IMR-90 (cell line): ENCODE data around the gene NTM. TPM values are rescaled to one million over a fixed set of nuclear protein-coding genes. Genes with fewer than 3 reads are reported as not detected.

Experiments used
- ATAC-seq: fragments of 200-7000 bp; cut with Tn5 transposase; 2 replicates; pipeline ENCODE4 v1.9.1; 2020; ENCODE audit warnings: low read depth, mild to moderate bottlenecking, moderate library complexity
- BruUV-seq: library from RNA; stranded (reverse); fragments of 400-500 nt; replicated peaks from 2 replicates; lab custom pipeline; 2021; lab: Mats Ljungman, UMichigan
- CTCF ChIA-PET: fragments of 300-600 bp; formaldehyde crosslinking; extraction: SDS; loops from one replicate; lab custom pipeline; 2021; ENCODE audit warnings: antibody characterized with exemption; lab: Yijun Ruan, JAX
- POLR2A ChIA-PET: fragments of 300-600 bp; sonication (Branson Sonifier 250); formaldehyde crosslinking; loops from one replicate; lab custom pipeline; 2022; ENCODE audit warnings: antibody characterized with exemption; ENCODE audit not compliant: unreplicated experiment; lab: Charles Lee
- DNase-seq: peaks from one replicate; pipeline ENCODE4 v3.0.0; 2013
- H2AFZ ChIP-seq: replicated peaks from 2 replicates; pipeline ENCODE3; 2013; ENCODE audit warnings: low read length, mild to moderate bottlenecking; ENCODE audit not compliant: poor library complexity
- H2AK5ac ChIP-seq: 2 replicates; pipeline ENCODE4 v1.6.1; 2013; ENCODE audit warnings: low read depth, low read length, inconsistent platforms
- H2AK9ac ChIP-seq: replicated peaks from 2 replicates; pipeline ENCODE3; 2013; ENCODE audit warnings: mild to moderate bottlenecking, low read depth, low read length, moderate library complexity; ENCODE audit not compliant: poor library complexity
- H2BK120ac ChIP-seq: 2 replicates; pipeline ENCODE4 v1.6.1; 2013; ENCODE audit warnings: low read depth, low read length, inconsistent platforms
- H2BK15ac ChIP-seq: 3 replicates; pipeline ENCODE4 v1.6.1; 2013; ENCODE audit warnings: low read depth, low read length, inconsistent platforms
- H2BK20ac ChIP-seq: 2 replicates; pipeline ENCODE4 v1.6.1; 2013; ENCODE audit warnings: low read depth, mild to moderate bottlenecking, inconsistent platforms, low read length, moderate library complexity
- H2BK5ac ChIP-seq: 2 replicates; pipeline ENCODE4 v1.6.1; 2013; ENCODE audit warnings: mild to moderate bottlenecking, low read depth, low read length, inconsistent platforms; ENCODE audit not compliant: poor library complexity, severe bottlenecking
- H3K14ac ChIP-seq: replicated peaks from 2 replicates; pipeline ENCODE4 v1.6.1; 2013; ENCODE audit warnings: low read depth, low read length, inconsistent platforms
- H3K18ac ChIP-seq: 2 replicates; pipeline ENCODE4 v1.6.1; 2013; ENCODE audit warnings: low read depth, low read length, control low read depth
- H3K23ac ChIP-seq: 2 replicates; pipeline ENCODE4 v1.6.1; 2013; ENCODE audit warnings: low read depth, low read length, inconsistent platforms
- H3K27ac ChIP-seq: 2 replicates; pipeline ENCODE4 v1.5.1; 2013; ENCODE audit warnings: mild to moderate bottlenecking, control low read depth, low read length; ENCODE audit not compliant: insufficient read depth
- H3K27me3 ChIP-seq: 2 replicates; pipeline ENCODE4 v1.6.1; 2013; ENCODE audit warnings: low read length; ENCODE audit not compliant: control insufficient read depth, insufficient read depth
- H3K36me3 ChIP-seq: 2 replicates; pipeline ENCODE4 v1.6.1; 2013; ENCODE audit warnings: low read length, mixed read lengths; ENCODE audit not compliant: control insufficient read depth, insufficient read depth
- H3K4ac ChIP-seq: 2 replicates; pipeline ENCODE4 v1.6.1; 2013; ENCODE audit warnings: low read depth, low read length, inconsistent platforms
- H3K4me1 ChIP-seq: 2 replicates; pipeline ENCODE4 v1.6.1; 2013; ENCODE audit warnings: low read length, mixed read lengths; ENCODE audit not compliant: control insufficient read depth, insufficient read depth
- H3K4me2 ChIP-seq: 2 replicates; pipeline ENCODE4 v1.6.1; 2013; ENCODE audit warnings: low read depth, mild to moderate bottlenecking, control low read depth, low read length, moderate library complexity
- H3K4me3 ChIP-seq: 2 replicates; pipeline ENCODE4 v1.5.1; 2013; ENCODE audit warnings: low read depth, mild to moderate bottlenecking, control low read depth, low read length, moderate library complexity; ENCODE audit not compliant: insufficient read depth
- H3K56ac ChIP-seq: 2 replicates; pipeline ENCODE4 v1.6.1; 2013; ENCODE audit warnings: low read length, inconsistent platforms; ENCODE audit not compliant: insufficient read depth; ENCODE audit errors: extremely low read depth
- H3K79me1 ChIP-seq, 2 experiments: 2 replicates each; pipeline ENCODE4 v1.6.1; 2013; ENCODE audit warnings: low read length in 2 of 2, inconsistent platforms in 1 of 2, low read depth in 1 of 2
- H3K9ac ChIP-seq: 2 replicates; pipeline ENCODE4 v1.6.1; 2013; ENCODE audit warnings: low read depth, low read length, control low read depth
- H3K9me1 ChIP-seq: 2 replicates; pipeline ENCODE4 v1.6.1; 2013; ENCODE audit warnings: low read length, inconsistent platforms; ENCODE audit not compliant: insufficient read depth
- H3K9me3 ChIP-seq: 2 replicates; pipeline ENCODE4 v1.6.1; 2013; ENCODE audit warnings: low read length; ENCODE audit not compliant: control insufficient read depth, insufficient read depth
- H4K20me1 ChIP-seq: 2 replicates; pipeline ENCODE4 v1.6.1; 2013; ENCODE audit warnings: low read length, inconsistent platforms; ENCODE audit not compliant: insufficient read depth
- H4K5ac ChIP-seq: 2 replicates; pipeline ENCODE4 v1.6.1; 2013; ENCODE audit warnings: mild to moderate bottlenecking, low read depth, low read length, control low read depth
- H4K8ac ChIP-seq, 2 experiments: 2 replicates each; pipeline ENCODE4 v1.6.1; 2013; ENCODE audit warnings: low read depth in 2 of 2, low read length in 2 of 2, control low read depth in 1 of 2, inconsistent platforms in 1 of 2
- H4K91ac ChIP-seq: 2 replicates; pipeline ENCODE4 v1.6.1; 2013; ENCODE audit warnings: low read depth, low read length, inconsistent platforms; ENCODE audit not compliant: insufficient read depth
- BHLHE40 ChIP-seq: fragments of 150-350 bp; IDR thresholded peaks from 2 replicates; pipeline ENCODE4 v1.6.1; 2016; ENCODE audit warnings: mild to moderate bottlenecking, low read depth, low read length
- CEBPB ChIP-seq: IDR thresholded peaks from 2 replicates; pipeline ENCODE4 v1.6.1; 2012; ENCODE audit warnings: low read depth, low read length, improper control_type of control experiment
- CHD1 ChIP-seq: IDR thresholded peaks from 2 replicates; pipeline ENCODE4 v1.6.1; 2012; ENCODE audit warnings: low read depth, low read length, improper control_type of control experiment
- ELK1 ChIP-seq: fragments of 150-350 bp; IDR thresholded peaks from 2 replicates; pipeline ENCODE4 v1.6.1; 2016; ENCODE audit warnings: low read depth, mild to moderate bottlenecking, low read length, moderate library complexity, borderline replicate concordance
- FOS ChIP-seq: fragments of 150-350 bp; IDR thresholded peaks from 2 replicates; pipeline ENCODE4 v1.6.1; 2016; ENCODE audit warnings: low read depth, low read length
- MAFK ChIP-seq: IDR thresholded peaks from 2 replicates; pipeline ENCODE4 v1.6.1; 2012; ENCODE audit warnings: low read depth, low read length, improper control_type of control experiment
- MAZ ChIP-seq: IDR thresholded peaks from 2 replicates; pipeline ENCODE4 v1.6.1; 2012; ENCODE audit warnings: low read depth, mild to moderate bottlenecking, low read length, improper control_type of control experiment, moderate library complexity, borderline replicate concordance
- MXI1 ChIP-seq: IDR thresholded peaks from 2 replicates; pipeline ENCODE4 v1.6.1; 2012; ENCODE audit warnings: low read depth, mild to moderate bottlenecking, low read length, moderate library complexity, borderline replicate concordance
- NFE2L2 ChIP-seq: fragments of 150-350 bp; IDR thresholded peaks from 2 replicates; pipeline ENCODE4 v1.6.1; 2016; ENCODE audit warnings: low read depth, mild to moderate bottlenecking, low read length
- POLR2A ChIP-seq: IDR thresholded peaks from 2 replicates; pipeline ENCODE4 v1.6.1; 2012; ENCODE audit warnings: mild to moderate bottlenecking, low read depth, low read length
- RAD21 ChIP-seq: IDR thresholded peaks from 2 replicates; pipeline ENCODE4 v1.6.1; 2012; ENCODE audit warnings: low read length, improper control_type of control experiment
- RCOR1 ChIP-seq: IDR thresholded peaks from 2 replicates; pipeline ENCODE4 v1.6.1; 2012; ENCODE audit warnings: mild to moderate bottlenecking, low read length, improper control_type of control experiment; ENCODE audit not compliant: insufficient replicate concordance
- RFX5 ChIP-seq: IDR thresholded peaks from 2 replicates; pipeline ENCODE4 v1.8.0; 2012; ENCODE audit warnings: low read depth, mild to moderate bottlenecking, low read length, moderate library complexity
- SMC3 ChIP-seq: fragments of 150-350 bp; IDR thresholded peaks from 2 replicates; pipeline ENCODE4 v1.6.1; 2016; ENCODE audit warnings: low read depth, mild to moderate bottlenecking, antibody characterized with exemption, low read length, moderate library complexity
- USF2 ChIP-seq: fragments of 150-350 bp; IDR thresholded peaks from 2 replicates; pipeline ENCODE4 v1.6.1; 2017; ENCODE audit warnings: mild to moderate bottlenecking, antibody characterized with exemption, low read length, low read depth
- WGBS, 2 experiments: methylation state at CpG; one replicate each; pipeline versions ENCODE4 v1.1.5 to v1.1.7; 2013; ENCODE audit warnings: missing lambda C conversion rate in 2 of 2; ENCODE audit not compliant: insufficient read length in 1 of 2; ENCODE audit errors: extremely low coverage in 2 of 2; 5-methylcytosine and 5-hydroxymethylcytosine counted together
- dilution Hi-C: fragments of 300-500 bp; cut with HindIII; formaldehyde crosslinking; loops from one replicate; pipeline ENCODE4 v1.14.3; 2018; ENCODE audit warnings: low sequenced_read_pairs; ENCODE audit not compliant: unreplicated experiment
- in situ Hi-C: fragments of 300-500 bp; cut with MboI; formaldehyde crosslinking; loops from 3 replicates; pipeline ENCODE4 v1.14.3; 2019; ENCODE audit warnings: low sequenced_read_pairs, inconsistent platforms, mixed read lengths
- intact Hi-C: fragments of 100-400 bp; cut with micrococcal nuclease; formaldehyde crosslinking; loops from 2 replicates; pipeline ENCODE4 v1.10.0; 2022
- polyA plus RNA-seq, 3 experiments: library from polyadenylated mRNA; depleted of rRNA; stranded (reverse); fragments of >200 nt; gene quantifications; 2 replicates each; pipeline ENCODE4 v1.2.3, GENCODE V29; 2012; ENCODE audit warnings: low replicate concordance in 1 of 3
- total RNA-seq: library from RNA; depleted of rRNA; stranded (reverse); fragments of >200 nt; gene quantifications from 2 replicates; pipeline ENCODE4 v1.2.3, GENCODE V29; 2012
- TF ChIP-seq, protein P1 (sequence below): conservative IDR thresholded peaks from 2 replicates; pipeline ENCODE4 v1.5.1; 2012; ENCODE audit warnings: mild to moderate bottlenecking, low read depth, low read length, improper control_type of control experiment

NTM gene
- total and polyA plus RNA-seq, 2 of the 4 experiments (the other 2 are of a cell fraction), result 19.5 to 25.5 TPM

DNA sequence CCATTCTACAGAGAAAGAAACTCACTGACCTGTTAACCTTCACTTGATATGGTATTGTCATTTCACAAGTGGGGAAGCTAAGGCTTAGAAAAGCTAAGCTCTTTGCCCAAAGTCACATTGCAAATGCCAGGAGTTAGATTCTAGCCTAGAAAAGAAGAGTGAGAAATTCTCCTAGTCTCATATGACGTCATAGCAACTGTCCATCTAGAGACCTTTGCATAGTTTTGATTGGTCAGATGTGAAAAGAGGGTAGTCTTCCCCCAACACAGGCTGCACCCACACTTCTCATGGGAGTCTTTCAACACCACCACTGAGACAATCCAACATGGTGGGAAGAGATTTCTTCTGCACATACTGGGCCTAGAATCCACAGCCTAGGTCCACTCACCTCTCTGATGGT lies 197.9 kb downstream of the NTM start:
- Histone ChIP-seq H3K4me3 (no peak overlapping the region), H3K4me2 (no peak overlapping the region), H3K23ac (no peak overlapping the region), H4K8ac (no peak overlapping the region), H2AK5ac (no peak overlapping the region), H4K20me1 (no peaks in the 10 kb centered on the region), H4K91ac (no peak overlapping the region), H3K18ac (no peak overlapping the region), H2BK5ac (no peak overlapping the region), H3K9me1 (no peaks in the 10 kb centered on the region), H2AK9ac (no peak overlapping the region), H3K4me1 (no peaks in the 10 kb centered on the region), H2BK120ac (no peak overlapping the region), H4K5ac (no peak overlapping the region), H2BK20ac (no peak overlapping the region), H2AFZ (no peak overlapping the region), H3K36me3 (no peaks in the 10 kb centered on the region), H3K9ac (no peak overlapping the region), H3K14ac (no peak overlapping the region), H3K79me1 (no peaks in the 10 kb centered on the region), H2BK15ac (no peak overlapping the region), H3K27me3 (no peaks in the 10 kb centered on the region), H3K4ac (no peak overlapping the region), H3K56ac (no peak overlapping the region), H3K27ac (no peak overlapping the region), H3K9me3 (no peaks in the 10 kb centered on the region)
- no TSS peak for BruUV-seq
- CTCF ChIA-PET, result interaction anchor here (1.3 kb wide), 1 partner anchor 11 kb away, joined by 4 read pairs; no protein-coding TSS in a partner anchor
- ATAC-seq, result no peak
- DNase-seq, result no peak
- dilution Hi-C loops, result no loop called here
- TF ChIP-seq MAZ, result no peak
- TF ChIP-seq RAD21, result no peak
- TF ChIP-seq RFX5, result no peak
- TF ChIP-seq NFE2L2, result no peak
- TF ChIP-seq RCOR1, result no peak
- TF ChIP-seq POLR2A, result no peak
- no peak for TF ChIP-seq USF2
- no peak for TF ChIP-seq CHD1
- no peak for TF ChIP-seq BHLHE40
- TF ChIP-seq MXI1, result no peak
- TF ChIP-seq SMC3, result no peak
- no peak for TF ChIP-seq CEBPB
- no peak for TF ChIP-seq ELK1
- TF ChIP-seq, protein P1, sequence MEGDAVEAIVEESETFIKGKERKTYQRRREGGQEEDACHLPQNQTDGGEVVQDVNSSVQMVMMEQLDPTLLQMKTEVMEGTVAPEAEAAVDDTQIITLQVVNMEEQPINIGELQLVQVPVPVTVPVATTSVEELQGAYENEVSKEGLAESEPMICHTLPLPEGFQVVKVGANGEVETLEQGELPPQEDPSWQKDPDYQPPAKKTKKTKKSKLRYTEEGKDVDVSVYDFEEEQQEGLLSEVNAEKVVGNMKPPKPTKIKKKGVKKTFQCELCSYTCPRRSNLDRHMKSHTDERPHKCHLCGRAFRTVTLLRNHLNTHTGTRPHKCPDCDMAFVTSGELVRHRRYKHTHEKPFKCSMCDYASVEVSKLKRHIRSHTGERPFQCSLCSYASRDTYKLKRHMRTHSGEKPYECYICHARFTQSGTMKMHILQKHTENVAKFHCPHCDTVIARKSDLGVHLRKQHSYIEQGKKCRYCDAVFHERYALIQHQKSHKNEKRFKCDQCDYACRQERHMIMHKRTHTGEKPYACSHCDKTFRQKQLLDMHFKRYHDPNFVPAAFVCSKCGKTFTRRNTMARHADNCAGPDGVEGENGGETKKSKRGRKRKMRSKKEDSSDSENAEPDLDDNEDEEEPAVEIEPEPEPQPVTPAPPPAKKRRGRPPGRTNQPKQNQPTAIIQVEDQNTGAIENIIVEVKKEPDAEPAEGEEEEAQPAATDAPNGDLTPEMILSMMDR, result no peak
- TF ChIP-seq MAFK, result no peak
- TF ChIP-seq FOS, result no peak
- no CpG with 5 or more reads among the region's 1 CpG for WGBS, 2 experiments
- intact Hi-C loops, result no loop called here
- POLR2A ChIA-PET, result no interaction called here
- in situ Hi-C loops, result no loop called here
